ENCODE results near the gene ADAMTS18. TPM values are rescaled to one million over a fixed set of nuclear protein-coding genes. Genes with fewer than 3 reads are reported as not detected.
"Not testable (repeated sequence)": the region's sequence is repeated elsewhere in the genome, so short reads cannot be mapped to it uniquely, and the experiment has no call there.

ADAMTS18 gene
- not detected for total RNA-seq

GRCh38 chr16:77434530-77435271 is at the start of gene ADAMTS18:
Gene ADAMTS18 (minus strand): TSS chr16:77435034. CDS start chr16:77434695, 339 bp downstream.
- no peak for ATAC-seq

- ATAC-seq: no peak
Observed at GRCh38 chr16:77480681-77481315, 46.0 kb upstream of the ADAMTS18 start.

GRCh38 chr16:77472262-77472661 is 37.4 kb upstream of the ADAMTS18 start:
- no peak for ATAC-seq

GRCh38 chr16:77470851-77471250 is 36.0 kb upstream of the ADAMTS18 start:
- no peak for ATAC-seq

- ATAC-seq: no peak
Observed at GRCh38 chr16:77469634-77470033, 34.8 kb upstream of the ADAMTS18 start.

GRCh38 chr16:77468831-77469230 is 34.0 kb upstream of the ADAMTS18 start:
- no peak for ATAC-seq

GRCh38 chr16:77467821-77468335 is 33.0 kb upstream of the ADAMTS18 start:
- no peak for ATAC-seq

- not testable (repeated sequence) for ATAC-seq
Observed at GRCh38 chr16:77463659-77464058, 28.8 kb upstream of the ADAMTS18 start.

GRCh38 chr16:77462894-77463293 is 28.1 kb upstream of the ADAMTS18 start:
- no peak for ATAC-seq

- no peak for ATAC-seq
Observed at GRCh38 chr16:77459534-77460254, 24.9 kb upstream of the ADAMTS18 start.

GRCh38 chr16:77457046-77457445 is 22.2 kb upstream of the ADAMTS18 start:
- ATAC-seq: no peak

GRCh38 chr16:77452243-77452642 is 17.4 kb upstream of the ADAMTS18 start:
- ATAC-seq: no peak

GRCh38 chr16:77450790-77451487 is 16.1 kb upstream of the ADAMTS18 start:
- no peak for ATAC-seq

GRCh38 chr16:77449208-77449607 is 14.4 kb upstream of the ADAMTS18 start:
- no peak for ATAC-seq

- no peak for ATAC-seq
Observed at GRCh38 chr16:77445324-77445723, 10.5 kb upstream of the ADAMTS18 start.

- no peak for ATAC-seq
Observed at GRCh38 chr16:77444147-77444460, 9.3 kb upstream of the ADAMTS18 start.

- no peak for ATAC-seq
Observed at GRCh38 chr16:77443357-77444146, 8.7 kb upstream of the ADAMTS18 start.

GRCh38 chr16:77442078-77442477 is 7.2 kb upstream of the ADAMTS18 start:
- no peak for ATAC-seq

GRCh38 chr16:77439106-77439505 is 4.3 kb upstream of the ADAMTS18 start:
- no peak for ATAC-seq

- no peak for ATAC-seq
Observed at GRCh38 chr16:77437859-77438258, 3.0 kb upstream of the ADAMTS18 start.

- ATAC-seq: no peak
Observed at GRCh38 chr16:77435272-77435820, 512 bp upstream of the ADAMTS18 start.
